GM23248 (cell line): ENCODE results near the gene SSX2IP. TPM values are rescaled to one million over a fixed set of nuclear protein-coding genes. Genes with fewer than 3 reads are reported as not detected.
A peak's percentile ranks its signal among the peaks of the same experiment; 100 is the strongest.

ENCODE experiments used
- DNase-seq: peaks from one replicate; pipeline ENCODE4 v3.0.0-alpha.2; 2015
- H2AFZ ChIP-seq: fragments of 200-600 bp; sonication (generic); 2 replicates; pipeline ENCODE4 v1.6.1; 2016; ENCODE audit warnings: antibody characterized with exemption
- H3F3A ChIP-seq: fragments of 200-600 bp; sonication (generic); 2 replicates; pipeline ENCODE4 v1.6.1; 2016; ENCODE audit warnings: mild to moderate bottlenecking, antibody characterized with exemption, mixed run types; ENCODE audit not compliant: insufficient read depth
- H3K27ac ChIP-seq: fragments of 200-600 bp; sonication (generic); 2 replicates; pipeline ENCODE4 v1.5.1; 2016; ENCODE audit warnings: mild to moderate bottlenecking
- H3K27me3 ChIP-seq: fragments of 200-600 bp; sonication (generic); replicated peaks from 2 replicates; pipeline ENCODE4 v1.6.1; 2016; ENCODE audit warnings: mild to moderate bottlenecking; ENCODE audit not compliant: insufficient read depth
- H3K36me3 ChIP-seq: fragments of 200-600 bp; sonication (generic); 2 replicates; pipeline ENCODE4 v1.6.1; 2016; ENCODE audit warnings: low read depth, mild to moderate bottlenecking
- H3K4me1 ChIP-seq: fragments of 200-600 bp; sonication (generic); 2 replicates; pipeline ENCODE4 v1.6.1; 2016; ENCODE audit warnings: mild to moderate bottlenecking; ENCODE audit not compliant: insufficient read depth
- H3K4me2 ChIP-seq: fragments of 200-600 bp; sonication (generic); one replicate; pipeline ENCODE4 v1.6.1; 2016; ENCODE audit warnings: mild to moderate bottlenecking; ENCODE audit not compliant: unreplicated experiment
- H3K4me3 ChIP-seq: fragments of 200-600 bp; sonication (generic); 2 replicates; pipeline ENCODE4 v1.5.1; 2016; ENCODE audit warnings: mild to moderate bottlenecking
- H3K79me2 ChIP-seq: fragments of 200-600 bp; sonication (generic); 2 replicates; pipeline ENCODE4 v1.6.1; 2016; ENCODE audit warnings: mild to moderate bottlenecking; ENCODE audit not compliant: insufficient read depth
- H3K9ac ChIP-seq: fragments of 200-600 bp; sonication (generic); 2 replicates; pipeline ENCODE4 v1.6.1; 2016; ENCODE audit warnings: mild to moderate bottlenecking
- H3K9me2 ChIP-seq: fragments of 200-600 bp; sonication (generic); 2 replicates; pipeline ENCODE4 v1.6.1; 2016; ENCODE audit warnings: mixed run types, mild to moderate bottlenecking, moderate library complexity; ENCODE audit not compliant: insufficient read depth
- H3K9me3 ChIP-seq: fragments of 200-600 bp; sonication (generic); one replicate; pipeline ENCODE4 v1.6.1; 2017; ENCODE audit warnings: low read depth
- H4K20me1 ChIP-seq: fragments of 200-600 bp; sonication (generic); 2 replicates; pipeline ENCODE4 v1.6.0; 2016; ENCODE audit not compliant: insufficient read depth
- EZH2 ChIP-seq: fragments of 200-600 bp; sonication (generic); IDR thresholded peaks from 2 replicates; pipeline ENCODE4 v1.6.1; 2018; ENCODE audit warnings: antibody characterized with exemption, mild to moderate bottlenecking; ENCODE audit not compliant: insufficient read depth, poor library complexity, severe bottlenecking
- EZH2phosphoT487 ChIP-seq: fragments of 200-600 bp; sonication (generic); IDR thresholded peaks from 2 replicates; pipeline ENCODE4 v1.6.1; 2018; ENCODE audit warnings: antibody characterized with exemption, moderate library complexity, mild to moderate bottlenecking, low read depth; ENCODE audit not compliant: insufficient read depth
- WGBS, 2 experiments: methylation state at CpG; one replicate each; pipeline ENCODE4 v1.1.6; 2015 to 2017; ENCODE audit warnings: low lambda C conversion rate in 2 of 2, low coverage in 1 of 2; ENCODE audit errors: missing lambda C conversion rate in 2 of 2; 5-methylcytosine and 5-hydroxymethylcytosine counted together
- in situ Hi-C: fragments of 300-500 bp; cut with MboI; formaldehyde crosslinking; loops from 2 replicates; pipeline ENCODE4 v1.15.0; 2020
- polyA plus RNA-seq: library from polyadenylated mRNA; unstranded; fragments of >200 nt; fragmentation: Nextera tagmentation; extraction: Ambion mirVana; gene quantifications from 2 replicates; pipeline ENCODE4 v1.2.1, GENCODE V29; 2016
- total RNA-seq: library from RNA; depleted of rRNA; stranded (reverse); fragments of >200 nt; shearing (Covaris generic); gene quantifications from 2 replicates; pipeline ENCODE4 v1.2.3, GENCODE V29; 2014

The SSX2IP gene
- total and polyA plus RNA-seq, 2 experiments from 2014 or later = 11.3 to 15.3 TPM

GRCh38 chr1:84613887-84614286, 76.4 kb downstream of the SSX2IP start:
- Histone ChIP-seq H3K36me3 (no peaks in the 10 kb centered on the region), H3K4me3 (no peak overlapping the region), H3K4me1 (peaks cover 3% of the 10 kb centered on the region), H3K27ac (no peak overlapping the region), H3K9ac (no peak overlapping the region), H4K20me1 (no peaks in the 10 kb centered on the region), H3K9me2 (no peaks in the 10 kb centered on the region), H3F3A (peaks cover 3% of the 10 kb centered on the region; the same call in 1 of the 2 replicates), H2AFZ (no peak overlapping the region), H3K79me2 (no peaks in the 10 kb centered on the region), H3K4me2 (no peak overlapping the region), H3K9me3 (no peaks in the 10 kb centered on the region), H3K27me3 (no peaks in the 10 kb centered on the region)
- 66 to 70% methylated on average over 2 of the region's 2 CpGs for WGBS, 2 experiments
- no peak for DNase-seq
- TF ChIP-seq EZH2phosphoT487 (no peak), EZH2 (no peak)
- in situ Hi-C loops = loop anchor here (25.0 kb wide), 2 partner anchors 452 to 702 kb away; no protein-coding TSS in a partner anchor

- no peak overlapping the region for H3K9ac ChIP-seq
- H3K27ac ChIP-seq = no peak overlapping the region
- no peaks in the 10 kb centered on the region for H3K36me3 ChIP-seq
- H3K4me3 ChIP-seq = no peak overlapping the region
- WGBS, 2 experiments = 7 to 12% methylated on average over 2 of the region's 2 CpGs
- no peaks in the 10 kb centered on the region for H3K79me2 ChIP-seq
- H2AFZ ChIP-seq = no peak overlapping the region
- in situ Hi-C loops = loop anchor here (25.0 kb wide), 2 partner anchors 451 to 701 kb away; no protein-coding TSS in a partner anchor
- no peaks in the 10 kb centered on the region for H4K20me1 ChIP-seq
- no peak overlapping the region for H3K4me2 ChIP-seq
- no peaks in the 10 kb centered on the region for H3K27me3 ChIP-seq
- H3F3A ChIP-seq = no peaks in the 10 kb centered on the region
- no peaks in the 10 kb centered on the region for H3K9me2 ChIP-seq
- DNase-seq = peak; percentile 56
- H3K9me3 ChIP-seq = no peaks in the 10 kb centered on the region
- H3K4me1 ChIP-seq = no peaks in the 10 kb centered on the region; the same call in 1 of the 2 replicates
- TF ChIP-seq EZH2 (no peak), EZH2phosphoT487 (no peak)
Measured at GRCh38 chr1:84613026-84613425, 77.2 kb downstream of the SSX2IP start.

- Histone ChIP-seq H3K4me3 (peak overlapping the region; percentile 19; the same call in 1 of the 2 replicates), H3K9me2 (no peaks in the 10 kb centered on the region), H3K4me1 (no peaks in the 10 kb centered on the region; the same call in 1 of the 2 replicates), H3K79me2 (no peaks in the 10 kb centered on the region), H3K36me3 (no peaks in the 10 kb centered on the region), H3K4me2 (peak overlapping the region; percentile 28), H2AFZ (peak overlapping the region; percentile 74), H3K9me3 (no peaks in the 10 kb centered on the region), H3K9ac (peak overlapping the region; percentile 41; the same call in 1 of the 2 replicates), H3K27ac (0 out of 2 replicates have a peak overlapping the region, but pooled peaks have one; percentile 10), H3F3A (no peaks in the 10 kb centered on the region), H4K20me1 (no peaks in the 10 kb centered on the region), H3K27me3 (no peaks in the 10 kb centered on the region)
- in situ Hi-C loops = loop anchor here (25.0 kb wide), 2 partner anchors 449 to 699 kb away; no protein-coding TSS in a partner anchor
- no peak for TF ChIP-seq EZH2phosphoT487
- TF ChIP-seq EZH2 = no peak
- 11 to 15% methylated on average over 3 of the region's 3 CpGs for WGBS, 2 experiments
- DNase-seq = peak; percentile 33
Measured at GRCh38 chr1:84611796-84612195, 78.5 kb downstream of the SSX2IP start.

GRCh38 chr1:84611091-84611490, 79.2 kb downstream of the SSX2IP start:
- Histone ChIP-seq H3K27ac (no peak overlapping the region), H4K20me1 (no peaks in the 10 kb centered on the region), H3K36me3 (no peaks in the 10 kb centered on the region), H3K9me3 (no peaks in the 10 kb centered on the region), H3K27me3 (no peaks in the 10 kb centered on the region), H3K9me2 (no peaks in the 10 kb centered on the region), H3K4me1 (no peaks in the 10 kb centered on the region; the same call in 1 of the 2 replicates), H3K9ac (no peak overlapping the region), H3K4me3 (no peak overlapping the region), H3K79me2 (no peaks in the 10 kb centered on the region), H3F3A (no peaks in the 10 kb centered on the region), H3K4me2 (no peak overlapping the region), H2AFZ (no peak overlapping the region; the same call in 1 of the 2 replicates)
- 46 to 63% methylated on average over 1 of the region's 1 CpG for WGBS, 2 experiments
- no peak for TF ChIP-seq EZH2phosphoT487
- TF ChIP-seq EZH2 = no peak
- DNase-seq = no peak
- in situ Hi-C loops = loop anchor here (25.0 kb wide), 2 partner anchors 449 to 699 kb away; no protein-coding TSS in a partner anchor
